Stimulated activated naive CD8-positive, alpha-beta T cell treated with anti-CD3 and anti-CD28 coated beads, Interleukin-15, Interleukin-2, amounts not matched to agents 100 U/mL and 50 U/mL, for 24 hours (primary cell): ENCODE results near the gene SPIB.
A peak's percentile ranks its signal among the peaks of the same experiment; 100 is the strongest.
"Not testable (repeated sequence)": the region's sequence is repeated elsewhere in the genome, so short reads cannot be mapped to it uniquely, and the experiment has no call there.

ENCODE experiments used
- ATAC-seq: fragments of 150-1000 bp; cut with Tn5 transposase; one replicate; pipeline ENCODE4 v1.10.0; 2021
- DNase-seq: peaks from one replicate; pipeline ENCODE4 v3.0.0; 2021

Gene SPIB

GRCh38 chr19:50390952-50391351 lies 27.8 kb upstream of the SPIB start:
- DNase-seq, result not testable (repeated sequence)

GRCh38 chr19:50392759-50393158 lies 26.0 kb upstream of the SPIB start:
- no peak for DNase-seq
- no peak for ATAC-seq

More at GRCh38 chr19:50390952-50391351, 27.8 kb upstream of the SPIB start:
- not testable (repeated sequence) for ATAC-seq

- DNase-seq (no peak), ATAC-seq (no peak)
Measured at GRCh38 chr19:50393589-50393988, 25.1 kb upstream of the SPIB start.

- ATAC-seq, result no peak
- no peak for DNase-seq
Measured at GRCh38 chr19:50394017-50394416, 24.7 kb upstream of the SPIB start.

- DNase-seq (no peak), ATAC-seq (no peak)
Measured at GRCh38 chr19:50398675-50399367, 19.9 kb upstream of the SPIB start.

GRCh38 chr19:50399368-50399745 lies 19.4 kb upstream of the SPIB start:
- no peak for ATAC-seq
- DNase-seq, result no peak

- ATAC-seq (no peak), DNase-seq (no peak)
Measured at GRCh38 chr19:50401605-50402450, 16.9 kb upstream of the SPIB start.

GRCh38 chr19:50402544-50403301 lies 16.0 kb upstream of the SPIB start:
- ATAC-seq, result no peak

GRCh38 chr19:50406156-50406820 lies 12.4 kb upstream of the SPIB start:
- ATAC-seq (no peak), DNase-seq (no peak)

More at GRCh38 chr19:50402544-50403301, 16.0 kb upstream of the SPIB start:
- no peak for DNase-seq

GRCh38 chr19:50406829-50407228 lies 11.9 kb upstream of the SPIB start:
- no peak for DNase-seq
- no peak for ATAC-seq

- no peak for ATAC-seq
- no peak for DNase-seq
Measured at GRCh38 chr19:50409347-50409746, 9.4 kb upstream of the SPIB start.

- no peak for ATAC-seq
- no peak for DNase-seq
Measured at GRCh38 chr19:50410109-50410508, 8.6 kb upstream of the SPIB start.

GRCh38 chr19:50412419-50412818 lies 6.3 kb upstream of the SPIB start:
- DNase-seq, result no peak
- no peak for ATAC-seq

GRCh38 chr19:50413096-50413495 lies 5.6 kb upstream of the SPIB start:
- no peak for DNase-seq
- ATAC-seq, result no peak

- DNase-seq (no peak), ATAC-seq (no peak)
Measured at GRCh38 chr19:50413531-50413930, 5.2 kb upstream of the SPIB start.

- peak; percentile 54 for ATAC-seq
- peak; percentile 85 for DNase-seq
Measured at GRCh38 chr19:50414864-50415660, 3.7 kb upstream of the SPIB start.

- peak; percentile 63 for DNase-seq
- peak; percentile 30 for ATAC-seq
Measured at GRCh38 chr19:50415661-50416033, 3.1 kb upstream of the SPIB start.

- DNase-seq (no peak), ATAC-seq (no peak)
Measured at GRCh38 chr19:50416034-50416977, 2.4 kb upstream of the SPIB start.

- ATAC-seq, result no peak
- no peak for DNase-seq
Measured at GRCh38 chr19:50417111-50418081, 1.3 kb upstream of the SPIB start.
